ENCODE measurements around the gene HSPE1.
A peak's percentile ranks its signal among the peaks of the same experiment; 100 is the strongest.

DNA sequence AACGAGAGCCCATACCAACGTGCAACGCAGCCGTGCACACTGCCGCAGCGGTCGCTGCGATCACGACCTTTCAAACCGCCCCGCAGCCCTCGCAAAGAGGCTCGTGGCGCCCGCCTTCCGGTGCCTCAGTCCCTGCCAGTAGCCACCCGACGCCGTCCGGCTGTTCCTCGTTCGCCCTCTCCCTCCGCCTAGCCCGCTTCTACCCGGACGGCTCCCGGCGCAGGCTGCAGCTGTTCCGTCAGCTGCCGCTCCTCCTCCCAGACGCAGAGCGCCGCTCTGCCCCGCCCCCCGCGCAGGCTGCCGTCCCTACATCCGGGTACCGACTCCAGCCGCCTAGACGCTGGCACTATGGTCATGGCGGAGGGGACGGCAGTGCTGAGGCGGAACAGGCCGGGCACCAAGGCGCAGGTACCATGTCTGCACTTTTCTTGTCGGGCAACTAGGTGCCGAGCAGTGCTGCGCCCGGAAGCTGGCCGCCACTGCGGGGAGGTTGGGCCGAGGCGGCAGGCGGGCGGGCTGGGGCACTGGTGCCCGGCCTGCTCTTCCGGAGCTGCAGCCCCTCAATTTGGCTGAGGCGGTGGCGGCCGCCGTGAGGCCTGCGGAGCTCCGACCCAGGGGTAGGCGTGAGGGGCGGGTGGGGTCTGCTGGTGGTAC is 15.7 kb downstream of the HSPE1 start, which contains the start of gene MOB4:
- peak; percentile 93 for TF ChIP-seq POLR2A (IDR thresholded peaks at IDR 0.05)
- TF ChIP-seq, protein P1, sequence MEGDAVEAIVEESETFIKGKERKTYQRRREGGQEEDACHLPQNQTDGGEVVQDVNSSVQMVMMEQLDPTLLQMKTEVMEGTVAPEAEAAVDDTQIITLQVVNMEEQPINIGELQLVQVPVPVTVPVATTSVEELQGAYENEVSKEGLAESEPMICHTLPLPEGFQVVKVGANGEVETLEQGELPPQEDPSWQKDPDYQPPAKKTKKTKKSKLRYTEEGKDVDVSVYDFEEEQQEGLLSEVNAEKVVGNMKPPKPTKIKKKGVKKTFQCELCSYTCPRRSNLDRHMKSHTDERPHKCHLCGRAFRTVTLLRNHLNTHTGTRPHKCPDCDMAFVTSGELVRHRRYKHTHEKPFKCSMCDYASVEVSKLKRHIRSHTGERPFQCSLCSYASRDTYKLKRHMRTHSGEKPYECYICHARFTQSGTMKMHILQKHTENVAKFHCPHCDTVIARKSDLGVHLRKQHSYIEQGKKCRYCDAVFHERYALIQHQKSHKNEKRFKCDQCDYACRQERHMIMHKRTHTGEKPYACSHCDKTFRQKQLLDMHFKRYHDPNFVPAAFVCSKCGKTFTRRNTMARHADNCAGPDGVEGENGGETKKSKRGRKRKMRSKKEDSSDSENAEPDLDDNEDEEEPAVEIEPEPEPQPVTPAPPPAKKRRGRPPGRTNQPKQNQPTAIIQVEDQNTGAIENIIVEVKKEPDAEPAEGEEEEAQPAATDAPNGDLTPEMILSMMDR (IDR thresholded peaks at IDR 0.05): peak in 1 of 3 experiments; percentile 2

Measured in testis (tissue), 2 donors.